GM18867 (cell line): Measurements from ENCODE around the gene DCPS.

Source experiments
- ATAC-seq: cut with Tn5 transposase; IDR thresholded peaks from one replicate; pipeline ENCODE4 v1.9.1; 2021; ENCODE audit warnings: mild to moderate bottlenecking, moderate library complexity; ENCODE audit not compliant: unreplicated experiment

DCPS gene

GRCh38 chr11:126327281-126328000 is 23.6 kb downstream of the DCPS start:
- no peak for ATAC-seq

GRCh38 chr11:126328001-126328390 is 24.1 kb downstream of the DCPS start:
- ATAC-seq: no peak

DNA sequence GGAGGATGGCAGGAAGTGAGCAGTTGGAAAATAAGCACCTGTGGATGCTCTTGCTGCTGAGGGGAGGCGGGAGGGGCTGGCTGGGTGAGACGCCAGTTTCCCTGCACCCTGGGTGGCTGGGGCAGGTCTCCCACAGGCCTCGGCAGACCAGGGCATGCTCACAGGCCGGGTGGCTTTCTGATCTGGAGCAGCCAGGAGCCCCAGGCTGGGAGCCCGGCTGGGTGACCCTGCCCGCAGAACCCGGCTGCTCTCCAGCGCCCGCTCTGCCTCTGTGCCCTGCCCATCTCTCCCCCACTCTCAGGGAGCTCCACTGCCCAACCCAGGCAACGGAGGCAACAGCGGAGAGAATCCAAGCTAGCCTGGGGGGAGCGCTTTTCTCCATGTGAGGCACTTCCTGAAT is 24.6 kb downstream of the DCPS start:
- no peak for ATAC-seq

DNA sequence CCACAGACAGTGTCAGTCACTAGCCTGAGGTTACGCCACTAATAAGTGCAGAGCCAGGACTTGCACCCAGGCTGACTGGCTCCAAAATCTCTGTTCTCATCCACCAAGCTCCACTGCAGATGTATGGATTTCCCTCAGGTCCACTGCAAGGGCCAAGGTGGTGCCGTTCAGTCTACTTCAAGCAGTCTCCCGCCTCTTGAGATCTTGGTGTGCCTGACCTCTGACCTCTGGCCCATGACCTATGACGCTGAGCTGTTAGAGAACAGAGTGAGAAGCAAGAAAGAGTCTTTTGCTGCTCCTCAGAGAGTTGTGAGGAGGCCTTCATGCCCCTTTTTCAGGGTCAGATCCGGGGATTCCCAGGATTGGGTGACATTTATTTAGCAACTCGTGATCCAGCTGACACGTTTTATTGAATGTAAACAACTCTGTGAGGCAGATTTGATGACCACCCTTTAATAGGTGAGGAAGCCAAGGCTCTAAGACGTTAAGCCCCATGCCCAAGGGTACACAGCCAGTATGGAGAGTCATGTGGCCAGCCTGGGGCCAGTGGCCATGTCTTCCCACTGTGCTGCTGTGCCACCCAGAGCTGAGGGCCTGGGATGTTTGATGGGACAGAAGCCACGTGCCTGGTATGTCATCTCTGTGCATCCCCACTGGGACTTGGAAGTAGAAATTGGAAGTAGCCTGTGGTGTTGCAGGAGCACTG is 25.2 kb downstream of the DCPS start:
- ATAC-seq: no peak

DNA sequence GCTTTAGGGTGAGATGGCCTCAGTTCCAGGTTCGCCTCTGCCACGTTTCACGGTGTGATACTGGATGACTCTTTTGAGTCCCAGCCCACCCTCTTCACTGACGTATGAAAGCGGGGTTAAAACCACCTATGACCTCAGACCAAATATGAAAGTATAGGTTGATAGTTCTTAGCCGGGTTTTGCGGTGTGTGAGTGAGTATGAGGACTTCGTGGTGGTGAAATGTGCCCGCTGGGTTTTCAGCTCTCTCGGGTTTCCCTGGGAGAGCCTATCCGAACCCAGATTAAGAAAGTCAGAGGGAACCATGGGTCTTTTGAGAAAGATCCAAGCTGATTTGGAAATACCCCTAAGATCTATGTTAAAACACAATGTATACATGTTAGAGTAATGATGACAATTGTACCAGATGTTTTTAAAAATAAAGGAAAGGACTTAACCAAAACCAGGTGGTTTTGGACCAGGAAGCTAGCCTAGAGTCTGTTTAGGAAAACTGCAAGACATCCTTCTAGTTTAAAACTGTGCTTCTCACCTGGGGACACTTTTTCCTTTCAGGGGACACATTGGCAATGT is 25.9 kb downstream of the DCPS start:
- ATAC-seq: no peak

DNA sequence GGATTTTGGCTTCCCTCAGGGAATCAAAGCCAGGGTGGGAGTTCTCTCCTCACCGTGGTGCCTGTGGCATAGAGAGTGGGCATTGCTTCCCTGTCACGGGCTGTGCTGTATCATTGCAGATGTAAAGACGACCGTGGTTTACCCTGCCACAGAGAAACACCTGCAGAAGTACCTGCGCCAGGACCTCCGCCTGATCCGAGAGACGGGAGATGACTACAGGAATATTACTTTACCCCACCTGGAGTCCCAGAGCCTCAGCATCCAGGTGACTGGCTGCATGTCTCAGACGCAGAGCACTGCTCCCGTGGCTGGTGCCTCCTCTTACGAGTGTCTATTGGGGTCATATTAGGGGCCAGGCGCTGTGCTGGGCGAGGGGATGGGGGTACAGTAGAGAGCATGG is 27.4 kb downstream of the DCPS start:
- no peak for ATAC-seq

DNA sequence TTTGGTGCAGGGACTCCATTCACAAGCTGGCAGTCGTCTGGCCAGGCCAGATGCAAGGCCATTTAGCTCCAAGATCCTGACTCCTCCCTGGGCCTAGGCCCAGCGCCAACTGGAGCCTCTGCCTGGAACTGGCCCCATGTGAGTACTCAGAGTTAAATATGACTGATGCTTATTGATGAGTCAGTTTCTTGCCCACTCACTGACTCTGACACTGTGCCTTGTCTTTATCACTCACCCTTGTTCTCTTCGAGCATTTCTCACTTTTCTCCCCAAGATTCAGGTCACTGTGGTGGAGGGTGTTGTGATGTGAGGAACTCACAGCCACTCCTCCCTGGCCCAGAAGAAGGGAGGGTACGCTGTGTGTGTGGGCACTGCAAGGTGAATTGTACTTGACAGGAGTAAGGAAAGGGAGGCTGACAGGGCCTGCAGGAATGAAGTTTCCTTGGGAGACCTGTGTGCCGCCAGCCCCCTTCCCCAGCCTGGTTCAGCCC is 28.4 kb downstream of the DCPS start:
- ATAC-seq: no peak

DNA sequence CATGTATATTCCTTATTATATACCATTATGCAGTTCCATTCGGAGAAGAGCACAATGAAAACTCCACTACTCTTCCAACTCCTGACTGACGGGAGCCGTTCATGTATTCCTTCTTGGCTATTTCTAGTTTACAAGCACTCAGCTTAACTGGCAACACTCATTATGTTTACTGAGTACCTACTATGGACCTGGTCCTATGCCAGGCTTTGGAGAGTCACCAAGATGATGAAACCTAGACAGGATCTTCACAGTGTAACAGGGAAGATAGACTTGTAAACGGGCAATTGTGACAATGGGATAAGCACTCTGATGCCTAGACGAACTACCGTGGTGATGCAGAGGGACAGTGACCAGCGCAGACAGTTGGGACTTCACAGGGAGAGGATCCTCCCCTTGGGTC is 29.3 kb downstream of the DCPS start:
- ATAC-seq: no peak

- ATAC-seq: no peak
Measured at GRCh38 chr11:126334659-126335462, 31.0 kb downstream of the DCPS start.

- ATAC-seq: no peak
Measured at GRCh38 chr11:126335463-126335760, 31.6 kb downstream of the DCPS start.

- ATAC-seq: no peak
Measured at GRCh38 chr11:126336138-126336541, 32.3 kb downstream of the DCPS start.

- ATAC-seq: no peak
Measured at GRCh38 chr11:126336671-126337101, 32.8 kb downstream of the DCPS start.

DNA sequence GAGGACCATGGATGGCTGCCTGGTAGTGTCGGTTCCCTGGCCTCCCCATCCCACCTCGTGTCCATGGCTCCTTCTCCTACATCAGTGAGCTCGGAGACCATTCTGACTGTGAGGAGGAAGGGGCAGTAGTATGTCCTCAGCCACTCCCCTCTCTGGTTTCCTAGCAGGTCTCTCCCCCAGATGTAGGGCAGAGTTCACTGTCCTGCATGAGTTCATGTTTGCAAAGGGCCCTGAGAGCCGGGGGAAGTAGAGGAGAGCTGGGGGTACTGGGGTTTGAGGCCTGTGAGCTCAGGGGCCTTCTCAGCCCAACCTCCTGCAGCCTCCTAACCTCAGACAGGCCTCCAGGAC is 33.2 kb downstream of the DCPS start:
- ATAC-seq: no peak

GRCh38 chr11:126337474-126338241 is 33.8 kb downstream of the DCPS start:
- ATAC-seq: no peak

GRCh38 chr11:126338346-126339055 is 34.6 kb downstream of the DCPS start:
- ATAC-seq: no peak

GRCh38 chr11:126339073-126339862 is 35.4 kb downstream of the DCPS start:
- no peak for ATAC-seq

- ATAC-seq: no peak
Measured at GRCh38 chr11:126339863-126340434, 36.1 kb downstream of the DCPS start.

- no peak for ATAC-seq
Measured at GRCh38 chr11:126340960-126341606, 37.2 kb downstream of the DCPS start.

- ATAC-seq: no peak
Measured at GRCh38 chr11:126341760-126342161, 37.9 kb downstream of the DCPS start.
